NCI-H446 (cell line): ENCODE results near the gene ELMOD3.
"Not testable (repeated sequence)": the region's sequence is repeated elsewhere in the genome, so short reads cannot be mapped to it uniquely, and the experiment has no call there.

ENCODE experiments used
- DNase-seq, 2 experiments: peaks; one replicate each; lab custom pipeline; 2025; lab: John Stamatoyannopoulos, UW

ELMOD3 gene

GRCh38 chr2:85354286-85355072 is at the start of gene ELMOD3, which contains the start of gene RETSAT:
Gene ELMOD3, plus strand, starts transcription at chr2:85354769. Its CDS starts 2,430 bp downstream, at chr2:85357199.
Gene RETSAT, minus strand, starts transcription at chr2:85354528. Its CDS starts 21 bp downstream, at chr2:85354507.
- peak; percentile 96 to 98 for DNase-seq

GRCh38 chr2:85307527-85307897 is 47.1 kb upstream of the ELMOD3 start:
- no peak for DNase-seq

DNA sequence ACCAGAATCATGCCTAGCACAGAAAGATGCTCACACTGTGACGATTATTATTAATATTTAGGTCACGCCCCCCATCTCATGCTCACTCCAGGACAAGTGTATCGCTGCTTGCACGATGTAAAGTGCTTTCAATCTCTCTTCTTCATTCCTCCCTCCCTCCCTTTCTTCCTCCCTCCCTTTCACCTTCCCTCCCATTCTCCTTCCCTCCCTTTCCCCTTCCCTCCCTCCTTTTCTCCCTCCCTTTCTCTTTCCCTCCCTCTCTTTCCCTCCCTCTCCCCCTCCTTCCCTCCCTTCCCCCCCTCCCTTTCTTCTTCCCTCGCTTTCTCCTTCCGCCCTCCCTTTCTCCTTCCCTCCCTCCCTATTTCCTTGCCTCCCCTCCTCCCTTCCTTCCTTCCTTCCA is 46.4 kb upstream of the ELMOD3 start:
- no peak for DNase-seq

- peak; percentile 63 to 90 for DNase-seq
Measured at GRCh38 chr2:85308896-85309555, 45.5 kb upstream of the ELMOD3 start.

DNA sequence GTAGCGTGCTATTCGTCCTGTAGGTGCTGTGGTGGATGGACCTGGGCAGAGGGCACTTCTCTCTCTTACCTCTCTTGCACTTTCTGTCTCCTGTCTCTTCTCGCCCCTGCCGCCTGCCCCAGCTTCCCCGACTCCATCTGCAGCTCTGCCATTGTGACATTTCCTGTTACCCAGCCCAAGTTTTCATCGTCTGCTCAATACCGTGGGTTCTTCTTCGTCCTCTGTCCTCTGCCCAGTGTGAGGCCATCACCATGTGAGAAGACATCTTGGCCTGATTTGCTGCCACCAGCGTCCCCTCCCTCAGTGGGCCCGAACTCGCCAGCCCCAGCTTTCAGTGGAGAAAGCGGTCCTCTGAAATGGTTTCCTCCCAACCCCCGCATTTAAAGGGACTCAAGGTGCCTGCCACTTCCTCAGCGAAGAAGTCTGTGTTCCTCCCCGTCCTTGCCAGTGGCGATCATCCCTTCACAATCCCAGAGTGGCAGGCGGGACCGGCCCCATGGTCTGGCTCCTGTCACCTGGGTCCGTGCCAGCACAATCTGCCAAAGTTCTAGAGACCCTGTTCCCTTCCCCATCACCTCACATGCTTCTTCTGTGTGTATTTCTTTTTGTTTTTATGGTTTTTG is 44.8 kb upstream of the ELMOD3 start:
- DNase-seq: peak in 1 of 2 experiments; percentile 73

DNA sequence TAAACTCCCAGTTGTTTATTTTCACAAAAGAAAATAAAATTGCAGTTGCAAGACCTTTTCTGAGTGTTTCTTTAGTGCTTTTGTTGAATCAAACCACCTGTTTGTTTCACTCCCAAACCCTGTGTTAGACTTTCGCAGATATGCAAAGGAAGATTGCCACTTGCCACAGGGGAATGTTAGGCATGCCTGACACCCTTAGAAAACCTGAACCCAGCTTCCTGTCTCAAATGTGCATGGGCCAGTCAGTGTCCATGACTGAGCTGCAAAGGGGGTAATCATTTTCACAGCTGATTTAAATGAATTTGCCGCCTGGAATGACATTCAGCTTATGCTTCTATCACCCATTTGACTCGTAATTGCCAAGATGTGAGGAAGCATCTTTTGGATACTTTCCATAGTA is 44.2 kb upstream of the ELMOD3 start:
- DNase-seq: no peak

DNA sequence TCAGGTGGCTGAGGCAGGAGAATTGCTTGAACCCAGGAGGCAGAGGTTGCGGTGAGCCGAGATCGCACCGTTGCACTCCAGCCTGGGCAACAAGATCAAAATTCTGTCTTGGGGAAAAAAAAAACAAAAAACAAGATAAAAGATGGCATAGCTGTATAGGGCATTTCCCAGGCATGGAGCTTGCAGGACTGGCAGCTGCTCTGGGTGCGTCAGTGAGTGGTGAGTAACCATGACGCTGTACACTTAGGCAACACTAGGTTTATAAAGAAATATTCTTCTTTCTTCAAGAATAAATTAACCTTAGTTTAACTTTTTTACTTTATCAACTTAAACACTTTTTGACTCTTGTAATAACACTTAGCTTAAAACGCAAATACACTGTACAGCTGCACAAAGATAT is 42.2 kb upstream of the ELMOD3 start:
- DNase-seq: no peak

- no peak for DNase-seq
Measured at GRCh38 chr2:85314884-85315242, 39.7 kb upstream of the ELMOD3 start.

- DNase-seq: not testable (repeated sequence)
Measured at GRCh38 chr2:85315921-85316320, 38.6 kb upstream of the ELMOD3 start.

DNA sequence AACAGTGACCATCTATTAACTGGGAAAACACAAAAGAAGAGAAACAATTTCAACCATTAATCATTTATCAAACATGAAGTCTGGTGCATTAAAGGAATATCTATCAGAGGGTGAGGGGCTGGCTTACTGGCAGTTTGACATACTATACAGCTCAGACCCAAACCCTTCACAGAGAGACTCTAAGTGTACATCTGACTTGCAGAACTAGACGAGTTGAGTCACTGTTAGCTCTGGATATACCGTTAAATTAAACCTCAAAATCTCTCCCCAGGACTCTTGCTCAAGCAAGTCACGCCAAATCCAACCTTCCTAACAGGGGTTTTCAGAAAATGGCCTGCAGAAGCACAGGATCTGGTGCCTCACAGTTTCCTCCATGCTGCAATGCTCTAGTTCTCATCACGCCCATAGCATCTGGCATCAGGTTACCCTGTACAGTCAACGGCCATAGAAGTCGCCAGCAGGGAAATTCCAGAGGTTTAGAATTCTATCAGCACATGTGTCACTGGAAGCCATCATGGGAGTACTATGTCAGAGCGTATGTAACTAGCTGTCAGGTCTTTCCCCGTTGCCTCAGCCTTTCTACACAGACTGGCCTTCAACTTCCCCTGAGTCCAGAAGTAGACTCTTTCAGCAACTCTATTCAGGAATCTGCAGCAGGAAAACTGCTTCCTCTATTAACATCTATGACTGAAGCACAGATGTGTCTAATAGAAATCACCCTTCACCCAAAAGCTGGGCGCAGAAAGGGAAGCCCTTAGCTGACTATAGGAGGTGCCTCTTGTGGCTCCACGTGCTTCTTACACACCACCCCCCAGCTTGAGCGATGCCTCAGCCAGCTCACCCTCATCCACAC is 36.1 kb upstream of the ELMOD3 start:
- no peak for DNase-seq

DNA sequence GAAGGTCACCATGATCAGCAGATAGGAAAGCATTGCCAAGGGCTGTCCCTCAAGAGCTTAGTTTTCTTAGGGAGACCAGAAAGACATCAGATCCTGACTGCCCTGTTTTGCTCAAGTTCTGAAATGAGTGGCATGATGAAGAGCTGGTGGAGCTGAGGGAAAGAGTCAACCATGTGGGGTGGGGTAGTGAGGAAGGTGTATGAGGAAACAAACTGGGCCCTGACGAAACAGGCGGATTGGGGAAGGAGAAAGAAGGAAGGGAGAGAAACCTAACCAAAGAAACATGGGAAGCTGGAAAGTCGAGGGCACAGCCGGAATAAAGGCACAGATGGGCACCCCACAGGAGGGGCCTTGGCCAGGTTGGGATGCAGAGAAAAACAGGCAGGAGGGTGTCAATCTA is 34.8 kb upstream of the ELMOD3 start:
- DNase-seq: no peak

DNA sequence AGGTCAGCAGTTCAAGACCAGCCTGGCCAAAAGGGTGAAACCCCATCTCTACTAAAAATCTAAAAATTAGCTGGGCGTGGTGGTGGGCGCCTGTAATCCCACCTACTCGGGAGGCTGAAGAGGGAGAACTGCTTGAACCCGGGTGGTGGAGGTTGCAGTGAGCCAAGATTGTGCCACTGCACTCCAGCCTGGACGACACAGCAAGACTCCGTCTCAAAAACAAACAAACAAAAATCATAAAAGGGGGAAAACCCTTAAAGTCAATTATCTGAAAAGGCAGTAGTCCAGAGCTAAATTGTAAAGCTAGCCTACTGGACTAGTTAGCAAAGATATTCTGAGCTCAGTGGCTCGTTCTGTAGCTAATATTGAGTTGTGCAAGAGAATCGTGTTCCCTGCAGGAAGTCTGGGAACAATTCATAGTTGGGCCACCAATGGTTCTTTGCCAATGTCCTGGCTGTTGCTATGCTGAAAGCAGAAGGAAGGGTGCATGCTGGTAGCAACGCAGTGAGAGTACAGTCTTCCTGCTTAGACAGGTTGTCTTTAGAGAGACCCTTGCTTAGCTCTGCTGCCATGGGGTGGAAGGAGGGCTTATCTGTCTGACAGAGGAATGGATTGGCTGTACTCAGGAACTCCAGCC is 31.1 kb upstream of the ELMOD3 start:
- no peak for DNase-seq

DNA sequence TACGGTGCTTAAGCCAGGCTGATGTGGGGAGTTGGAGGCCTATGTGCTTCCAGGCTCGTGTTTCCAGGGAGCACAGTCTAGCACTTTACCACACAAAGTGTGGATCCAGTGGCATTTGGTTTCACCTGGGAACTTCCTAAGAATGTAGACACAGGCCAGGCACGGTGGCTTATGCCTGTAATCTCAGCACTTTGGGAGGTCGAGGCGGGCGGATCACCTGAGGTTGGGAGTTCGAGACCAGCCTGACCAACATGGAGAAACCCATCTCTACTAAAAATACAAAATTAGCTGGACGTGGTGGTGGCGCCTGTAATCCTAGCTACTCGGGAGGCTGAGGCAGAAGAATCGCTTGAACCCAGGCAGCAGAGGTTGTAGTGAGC is 30.6 kb upstream of the ELMOD3 start:
- DNase-seq: not testable (repeated sequence)

- DNase-seq: no peak
Measured at GRCh38 chr2:85324639-85325465, 29.7 kb upstream of the ELMOD3 start.

DNA sequence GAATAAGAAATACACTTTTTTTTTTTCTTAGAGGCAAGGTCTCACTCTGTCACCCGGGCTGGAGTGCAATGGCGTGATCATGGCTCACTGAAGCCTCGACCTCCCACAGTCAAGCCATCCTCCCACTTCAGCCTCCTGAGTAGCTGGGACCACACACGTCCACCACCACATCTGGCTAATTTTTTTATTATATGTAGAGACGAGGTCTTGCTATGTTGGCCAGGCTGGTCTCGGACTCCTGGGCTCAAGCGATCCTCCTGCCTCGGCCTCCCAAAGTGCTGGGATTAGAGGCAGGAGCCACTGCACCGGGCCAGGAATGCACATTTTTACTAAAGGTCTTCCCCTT is 29.1 kb upstream of the ELMOD3 start:
- DNase-seq: no peak

DNA sequence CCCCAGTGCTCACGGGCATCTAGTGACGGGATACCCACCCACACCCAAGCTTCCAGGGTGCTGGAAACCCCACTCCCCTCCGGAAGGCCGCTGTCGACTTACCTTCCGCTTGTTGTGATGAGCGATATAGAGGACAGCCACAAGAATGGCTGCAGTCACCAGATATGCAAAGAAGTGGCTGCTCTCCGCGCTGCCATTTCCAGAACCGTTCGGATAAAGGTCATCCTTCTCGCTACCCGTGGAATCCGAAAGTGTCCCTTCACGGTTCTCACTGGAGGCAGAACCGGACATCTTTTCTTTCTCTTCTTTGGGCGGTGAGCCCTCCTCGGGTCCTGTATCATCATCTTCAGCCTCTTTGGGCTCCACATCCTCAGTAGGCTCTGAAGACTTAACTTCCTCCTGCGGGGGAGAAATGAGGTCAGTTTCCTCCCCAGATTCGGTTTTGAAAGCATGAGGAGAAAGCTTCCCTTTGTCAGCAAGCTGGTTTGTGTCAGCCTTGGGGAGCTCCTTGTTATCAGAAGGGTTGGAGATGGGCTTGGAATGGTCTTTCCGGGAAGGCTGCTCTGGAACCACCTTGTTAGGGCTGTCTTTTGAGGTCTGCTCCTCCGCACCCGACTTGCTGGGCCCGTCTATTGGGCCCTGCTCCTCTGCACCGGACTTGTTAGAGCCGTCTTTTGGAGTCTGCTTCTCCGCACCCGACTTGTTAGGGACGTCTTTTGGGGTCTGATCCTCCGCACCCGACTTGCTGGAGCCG is 28.0 kb upstream of the ELMOD3 start:
- DNase-seq: no peak

GRCh38 chr2:85327160-85327821 is 27.3 kb upstream of the ELMOD3 start:
- DNase-seq: no peak

- DNase-seq: peak; percentile 88 to 96
Measured at GRCh38 chr2:85327822-85328617, 26.5 kb upstream of the ELMOD3 start, which contains the start of gene TGOLN2. Gene TGOLN2, minus strand, starts transcription at chr2:85327989. Its CDS starts 27 bp downstream, at chr2:85327962.
